Astrocyte (in vitro differentiated cells and primary cell): ENCODE measurements around the gene SPPL2B. TPM values are rescaled to one million over a fixed set of nuclear protein-coding genes. Genes with fewer than 3 reads are reported as not detected.
A peak's percentile ranks its signal among the peaks of the same experiment; 100 is the strongest.

Source experiments
- DNase-seq: peaks from one replicate; pipeline ENCODE4 v3.0.0-alpha.2; 2010; ENCODE audit warnings: low read depth
- FAIRE-seq: peaks from 2 replicates; lab custom pipeline; 2011; peaks lifted over from hg19 to GRCh38; lab: Jason Lieb, UNC
- H2AFZ ChIP-seq: 2 replicates; pipeline ENCODE4 v1.6.0; 2012; ENCODE audit warnings: low read depth, low read length, inconsistent platforms
- H3K27ac ChIP-seq: 2 replicates; pipeline ENCODE4 v1.5.1; 2011; ENCODE audit warnings: low read depth, low read length, inconsistent platforms
- H3K27me3 ChIP-seq: 2 replicates; pipeline ENCODE4 v1.6.0; 2011; ENCODE audit warnings: low read length, inconsistent platforms; ENCODE audit not compliant: insufficient read depth
- H3K36me3 ChIP-seq: 2 replicates; pipeline ENCODE4 v1.5.1; 2011; ENCODE audit warnings: low read length, inconsistent platforms; ENCODE audit not compliant: insufficient read depth
- H3K4me1 ChIP-seq: 2 replicates; pipeline ENCODE4 v1.5.1; 2011; ENCODE audit warnings: low read length, inconsistent platforms; ENCODE audit not compliant: insufficient read depth
- H3K4me2 ChIP-seq: 2 replicates; pipeline ENCODE4 v1.6.0; 2012; ENCODE audit warnings: low read length, inconsistent platforms
- H3K4me3 ChIP-seq: 2 replicates; pipeline ENCODE4 v1.5.1; 2011; ENCODE audit warnings: low read depth, mild to moderate bottlenecking, low read length, inconsistent platforms; ENCODE audit not compliant: insufficient read depth
- H3K79me2 ChIP-seq: 2 replicates; pipeline ENCODE4 v1.6.0; 2012; ENCODE audit warnings: mild to moderate bottlenecking, low read length, inconsistent platforms; ENCODE audit not compliant: insufficient read depth
- H3K9ac ChIP-seq: 2 replicates; pipeline ENCODE4 v1.6.0; 2012; ENCODE audit warnings: mild to moderate bottlenecking, low read length, inconsistent platforms
- H3K9me3 ChIP-seq: 2 replicates; pipeline ENCODE4 v1.5.1; 2012; ENCODE audit warnings: low read depth, mild to moderate bottlenecking, low read length, inconsistent platforms; ENCODE audit not compliant: insufficient read depth
- H4K20me1 ChIP-seq: 2 replicates; pipeline ENCODE4 v1.6.0; 2012; ENCODE audit warnings: low read length, inconsistent platforms; ENCODE audit not compliant: insufficient read depth
- H3K27ac Mint-ChIP-seq: one replicate; pipeline ENCODE4 v1.8.0; 2021; ENCODE audit warnings: mild to moderate bottlenecking, mixed read lengths; ENCODE audit not compliant: unreplicated experiment
- H3K27me3 Mint-ChIP-seq: one replicate; pipeline ENCODE4 v1.8.0; 2021; ENCODE audit warnings: low read depth, mixed read lengths; ENCODE audit not compliant: unreplicated experiment
- H3K36me3 Mint-ChIP-seq: one replicate; pipeline ENCODE4 v1.8.0; 2021; ENCODE audit warnings: low read depth, mixed read lengths; ENCODE audit not compliant: unreplicated experiment
- H3K4me1 Mint-ChIP-seq: one replicate; pipeline ENCODE4 v1.8.0; 2021; ENCODE audit warnings: low read depth, mixed read lengths; ENCODE audit not compliant: unreplicated experiment
- H3K4me3 Mint-ChIP-seq: one replicate; pipeline ENCODE4 v1.8.0; 2021; ENCODE audit warnings: mild to moderate bottlenecking, moderate library complexity, mixed read lengths; ENCODE audit not compliant: unreplicated experiment
- H3K9me3 Mint-ChIP-seq: one replicate; pipeline ENCODE4 v1.8.0; 2021; ENCODE audit warnings: mild to moderate bottlenecking, mixed read lengths; ENCODE audit not compliant: unreplicated experiment
- EZH2 ChIP-seq: IDR thresholded peaks from 2 replicates; pipeline ENCODE4 v1.6.1; 2012; ENCODE audit warnings: mild to moderate bottlenecking, low read length, inconsistent platforms; ENCODE audit not compliant: insufficient read depth
- total RNA-seq: library from RNA; stranded (reverse); gene quantifications from 2 replicates; pipeline ENCODE4 v1.2.1, GENCODE V29; 2021
- TF ChIP-seq, protein P1 (sequence below): IDR thresholded peaks from 2 replicates; pipeline ENCODE4 v1.5.1; 2011; ENCODE audit warnings: low read depth, mild to moderate bottlenecking, inconsistent platforms, low read length, moderate library complexity; ENCODE audit not compliant: insufficient read depth

SPPL2B gene
- total RNA-seq, 1 donor from 2014 or later = 55.4 TPM

DNA sequence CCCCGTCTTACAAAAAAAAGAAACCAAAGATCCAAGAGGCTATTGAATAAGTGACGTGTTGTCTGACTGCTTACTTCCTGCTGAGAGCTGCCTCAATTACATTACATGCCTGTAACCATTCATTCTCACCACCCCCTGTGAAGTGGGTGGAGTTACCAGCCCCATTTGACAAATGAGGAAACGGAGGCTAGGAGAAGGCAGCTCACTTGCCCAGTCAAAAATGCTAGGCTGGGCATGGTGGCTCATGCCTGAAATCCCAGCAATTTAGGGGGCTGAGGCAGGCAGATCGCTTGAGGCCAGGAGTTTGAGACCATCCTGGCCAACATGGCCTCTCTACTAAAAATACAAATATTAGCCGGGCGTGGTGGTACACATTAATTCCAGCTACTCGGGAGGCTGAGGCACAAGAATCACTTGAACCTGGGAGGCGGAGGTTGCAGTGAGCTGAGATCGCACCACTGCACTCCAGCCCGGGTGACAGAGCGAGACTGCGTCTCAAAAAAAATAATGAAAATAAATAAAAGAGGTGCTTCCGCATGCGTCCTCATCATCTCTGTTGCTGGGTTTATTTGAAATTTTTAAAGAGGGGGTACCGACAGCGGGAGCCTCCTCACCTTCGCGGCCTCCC is 597 bp upstream of the SPPL2B start:
- H3K27ac Mint-ChIP-seq = peak overlapping the region; percentile 97
- FAIRE-seq = peak; percentile 76
- H3K79me2 ChIP-seq = peaks cover 78% of the 10 kb centered on the region

DNA sequence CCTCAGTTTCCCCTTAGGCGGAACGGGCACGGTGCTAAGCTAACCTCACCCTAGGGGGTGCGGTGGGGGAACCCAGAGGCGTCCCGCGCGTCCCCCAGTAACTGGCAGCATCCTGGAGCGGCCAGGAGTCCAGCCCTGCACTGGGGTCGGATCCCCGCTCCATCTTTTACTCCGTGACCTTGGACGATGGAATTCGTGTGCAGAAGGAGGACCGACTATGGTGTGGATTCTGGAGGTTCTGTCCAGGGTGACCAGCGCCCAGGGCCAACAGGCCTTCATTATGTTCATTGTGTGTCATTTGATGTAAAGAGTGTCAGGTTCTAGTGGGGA is 630 bp downstream of the SPPL2B start:
- Mint-ChIP-seq H3K27me3 (no peaks in the 10 kb centered on the region), H3K4me1 (peaks cover 27% of the 10 kb centered on the region), H3K4me3 (peak overlapping the region; percentile 90), H3K9me3 (no peaks in the 10 kb centered on the region), H3K27ac (peak overlapping the region; percentile 68), H3K36me3 (peaks cover 3% of the 10 kb centered on the region)
- H3K4me3 ChIP-seq = peak overlapping the region; percentile 95
- peaks cover 89% of the 10 kb centered on the region for H3K79me2 ChIP-seq
- H2AFZ ChIP-seq = peak overlapping the region; percentile 89
- peak overlapping the region; percentile 90 for H3K4me2 ChIP-seq
- H3K4me1 ChIP-seq = peaks cover 15% of the 10 kb centered on the region
- H3K9me3 ChIP-seq = no peaks in the 10 kb centered on the region
- no peak for DNase-seq
- FAIRE-seq = no peak
- no peaks in the 10 kb centered on the region for H3K27me3 ChIP-seq
- no peaks in the 10 kb centered on the region for H3K36me3 ChIP-seq
- peaks cover 71% of the 10 kb centered on the region for H4K20me1 ChIP-seq
- TF ChIP-seq, protein P1, sequence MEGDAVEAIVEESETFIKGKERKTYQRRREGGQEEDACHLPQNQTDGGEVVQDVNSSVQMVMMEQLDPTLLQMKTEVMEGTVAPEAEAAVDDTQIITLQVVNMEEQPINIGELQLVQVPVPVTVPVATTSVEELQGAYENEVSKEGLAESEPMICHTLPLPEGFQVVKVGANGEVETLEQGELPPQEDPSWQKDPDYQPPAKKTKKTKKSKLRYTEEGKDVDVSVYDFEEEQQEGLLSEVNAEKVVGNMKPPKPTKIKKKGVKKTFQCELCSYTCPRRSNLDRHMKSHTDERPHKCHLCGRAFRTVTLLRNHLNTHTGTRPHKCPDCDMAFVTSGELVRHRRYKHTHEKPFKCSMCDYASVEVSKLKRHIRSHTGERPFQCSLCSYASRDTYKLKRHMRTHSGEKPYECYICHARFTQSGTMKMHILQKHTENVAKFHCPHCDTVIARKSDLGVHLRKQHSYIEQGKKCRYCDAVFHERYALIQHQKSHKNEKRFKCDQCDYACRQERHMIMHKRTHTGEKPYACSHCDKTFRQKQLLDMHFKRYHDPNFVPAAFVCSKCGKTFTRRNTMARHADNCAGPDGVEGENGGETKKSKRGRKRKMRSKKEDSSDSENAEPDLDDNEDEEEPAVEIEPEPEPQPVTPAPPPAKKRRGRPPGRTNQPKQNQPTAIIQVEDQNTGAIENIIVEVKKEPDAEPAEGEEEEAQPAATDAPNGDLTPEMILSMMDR = no peak
- TF ChIP-seq EZH2 = no peak
- peak overlapping the region; percentile 87 for H3K9ac ChIP-seq
- H3K27ac ChIP-seq = peak overlapping the region; percentile 90

More for the DNA sequence above, 597 bp upstream of the SPPL2B start:
- Histone ChIP-seq H3K36me3 (no peaks in the 10 kb centered on the region), H3K4me1 (peaks cover 15% of the 10 kb centered on the region), H2AFZ (peak overlapping the region; percentile 89), H3K27me3 (no peaks in the 10 kb centered on the region), H3K9me3 (no peaks in the 10 kb centered on the region), H3K4me3 (peak overlapping the region; percentile 95), H3K27ac (peak overlapping the region; percentile 90), H3K4me2 (peak overlapping the region; percentile 90), H4K20me1 (peaks cover 66% of the 10 kb centered on the region), H3K9ac (peak overlapping the region; percentile 87)
- DNase-seq = peak; percentile 88
- TF ChIP-seq, protein P1 = no peak
- TF ChIP-seq EZH2 = no peak
- Mint-ChIP-seq H3K27me3 (no peaks in the 10 kb centered on the region), H3K4me3 (peak overlapping the region; percentile 100), H3K9me3 (no peaks in the 10 kb centered on the region), H3K4me1 (peaks cover 27% of the 10 kb centered on the region), H3K36me3 (peaks cover 5% of the 10 kb centered on the region)

DNA sequence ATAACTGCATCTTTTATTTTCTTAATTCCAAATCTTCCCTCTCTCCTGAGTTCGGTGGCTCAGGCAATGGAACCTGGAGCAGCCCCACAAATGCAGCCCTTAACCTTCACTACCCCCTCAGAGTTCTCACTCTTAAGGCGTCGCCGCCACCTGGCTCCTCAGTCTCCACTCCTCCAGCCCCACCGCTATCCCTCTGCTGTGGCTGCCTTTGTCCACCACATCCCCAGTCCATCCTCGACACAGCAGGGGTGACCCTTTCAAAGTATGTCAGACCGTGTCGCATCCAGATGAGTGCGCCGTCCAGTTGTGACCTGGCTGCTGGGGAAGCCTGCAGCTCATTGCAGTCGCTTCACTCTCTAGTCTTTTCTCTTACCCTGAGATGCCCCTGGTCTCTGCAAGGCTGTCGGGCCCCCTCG is 1.0 kb downstream of the SPPL2B start:
- peaks cover 15% of the 10 kb centered on the region for H3K4me1 ChIP-seq
- no peaks in the 10 kb centered on the region for H3K9me3 ChIP-seq
- TF ChIP-seq, protein P1 = no peak
- no peak for TF ChIP-seq EZH2
- peaks cover 27% of the 10 kb centered on the region for H3K4me1 Mint-ChIP-seq
- peak overlapping the region; percentile 95 for H3K4me3 ChIP-seq
- H4K20me1 ChIP-seq = peaks cover 71% of the 10 kb centered on the region
- H3K36me3 Mint-ChIP-seq = peaks cover 3% of the 10 kb centered on the region
- peak overlapping the region; percentile 68 for H3K27ac Mint-ChIP-seq
- H3K4me3 Mint-ChIP-seq = peak overlapping the region; percentile 90
- peaks cover 92% of the 10 kb centered on the region for H3K79me2 ChIP-seq
- no peaks in the 10 kb centered on the region for H3K27me3 Mint-ChIP-seq
- H3K36me3 ChIP-seq = no peaks in the 10 kb centered on the region
- H3K27ac ChIP-seq = no peak overlapping the region
- peak overlapping the region; percentile 87 for H3K9ac ChIP-seq
- FAIRE-seq = no peak
- H3K9me3 Mint-ChIP-seq = no peaks in the 10 kb centered on the region
- no peak overlapping the region for H2AFZ ChIP-seq
- H3K27me3 ChIP-seq = no peaks in the 10 kb centered on the region
- DNase-seq = no peak
- peak overlapping the region; percentile 90 for H3K4me2 ChIP-seq
